Mesothelial cell of epicardium (in vitro differentiated cells): ENCODE measurements around the gene GBF1. TPM values are rescaled to one million over a fixed set of nuclear protein-coding genes. Genes with fewer than 3 reads are reported as not detected.

Source experiments
- DNase-seq, 2 experiments: peaks; one replicate each; pipeline ENCODE4 v3.0.0; 2021; ENCODE audit warnings: low spot score in 2 of 2; ENCODE audit not compliant: unreplicated experiment in 2 of 2
- H3K27ac Mint-ChIP-seq: 2 replicates; pipeline ENCODE4 v1.8.0; 2021; ENCODE audit warnings: mixed read lengths
- H3K27me3 Mint-ChIP-seq: 2 replicates; pipeline ENCODE4 v1.8.0; 2021; ENCODE audit warnings: low read depth, mixed read lengths
- H3K36me3 Mint-ChIP-seq: 2 replicates; pipeline ENCODE4 v1.8.0; 2021; ENCODE audit warnings: mixed read lengths
- H3K4me1 Mint-ChIP-seq: 2 replicates; pipeline ENCODE4 v1.8.0; 2021; ENCODE audit warnings: mixed read lengths
- H3K4me3 Mint-ChIP-seq: 2 replicates; pipeline ENCODE4 v1.8.0; 2021; ENCODE audit warnings: mild to moderate bottlenecking, moderate library complexity, mixed read lengths
- H3K9me3 Mint-ChIP-seq: 2 replicates; pipeline ENCODE4 v1.8.0; 2021; ENCODE audit warnings: mixed read lengths
- total RNA-seq: library from RNA; stranded (reverse); gene quantifications from 3 replicates; pipeline ENCODE4 v1.2.1, GENCODE V29; 2021
- TF ChIP-seq, protein P1 (sequence below): fragments of 200-600 bp; sonication (generic); IDR thresholded peaks from one replicate; pipeline ENCODE4 v1.5.0; 2021; ENCODE audit warnings: antibody characterized with exemption; ENCODE audit not compliant: unreplicated experiment

GBF1 gene
- total RNA-seq, 1 donor from 2014 or later: 51.1 TPM

- peaks cover 10% of the 10 kb centered on the region for H3K4me1 Mint-ChIP-seq
- no peak overlapping the region for H3K27ac Mint-ChIP-seq
- H3K4me3 Mint-ChIP-seq: peak overlapping the region; percentile 52
- peak in 1 of 2 experiments; percentile 55 for DNase-seq
- TF ChIP-seq, protein P1, sequence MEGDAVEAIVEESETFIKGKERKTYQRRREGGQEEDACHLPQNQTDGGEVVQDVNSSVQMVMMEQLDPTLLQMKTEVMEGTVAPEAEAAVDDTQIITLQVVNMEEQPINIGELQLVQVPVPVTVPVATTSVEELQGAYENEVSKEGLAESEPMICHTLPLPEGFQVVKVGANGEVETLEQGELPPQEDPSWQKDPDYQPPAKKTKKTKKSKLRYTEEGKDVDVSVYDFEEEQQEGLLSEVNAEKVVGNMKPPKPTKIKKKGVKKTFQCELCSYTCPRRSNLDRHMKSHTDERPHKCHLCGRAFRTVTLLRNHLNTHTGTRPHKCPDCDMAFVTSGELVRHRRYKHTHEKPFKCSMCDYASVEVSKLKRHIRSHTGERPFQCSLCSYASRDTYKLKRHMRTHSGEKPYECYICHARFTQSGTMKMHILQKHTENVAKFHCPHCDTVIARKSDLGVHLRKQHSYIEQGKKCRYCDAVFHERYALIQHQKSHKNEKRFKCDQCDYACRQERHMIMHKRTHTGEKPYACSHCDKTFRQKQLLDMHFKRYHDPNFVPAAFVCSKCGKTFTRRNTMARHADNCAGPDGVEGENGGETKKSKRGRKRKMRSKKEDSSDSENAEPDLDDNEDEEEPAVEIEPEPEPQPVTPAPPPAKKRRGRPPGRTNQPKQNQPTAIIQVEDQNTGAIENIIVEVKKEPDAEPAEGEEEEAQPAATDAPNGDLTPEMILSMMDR: no peak
- H3K36me3 Mint-ChIP-seq: no peaks in the 10 kb centered on the region
- H3K27me3 Mint-ChIP-seq: peaks cover 97% of the 10 kb centered on the region
- no peaks in the 10 kb centered on the region for H3K9me3 Mint-ChIP-seq
These were observed 14.4 kb upstream of the GBF1 start for GRCh38 chr10:102230861-102231356.

GRCh38 chr10:102231357-102232318 lies 13.7 kb upstream of the GBF1 start:
- Mint-ChIP-seq H3K27ac (no peak overlapping the region), H3K27me3 (peaks cover 97% of the 10 kb centered on the region), H3K4me1 (peaks cover 6% of the 10 kb centered on the region), H3K9me3 (no peaks in the 10 kb centered on the region), H3K4me3 (peak overlapping the region; percentile 52), H3K36me3 (no peaks in the 10 kb centered on the region)
- TF ChIP-seq, protein P1: peak; percentile 69
- peak in 1 of 2 experiments; percentile 47 for DNase-seq

- no peak for DNase-seq
- H3K36me3 Mint-ChIP-seq: no peaks in the 10 kb centered on the region
- H3K9me3 Mint-ChIP-seq: no peaks in the 10 kb centered on the region
- TF ChIP-seq, protein P1: no peak
- H3K27me3 Mint-ChIP-seq: peaks cover 96% of the 10 kb centered on the region
- peaks cover 6% of the 10 kb centered on the region for H3K4me1 Mint-ChIP-seq
- H3K4me3 Mint-ChIP-seq: no peak overlapping the region
- H3K27ac Mint-ChIP-seq: no peak overlapping the region
These were observed 11.3 kb upstream of the GBF1 start for GRCh38 chr10:102233997-102234396.

DNA sequence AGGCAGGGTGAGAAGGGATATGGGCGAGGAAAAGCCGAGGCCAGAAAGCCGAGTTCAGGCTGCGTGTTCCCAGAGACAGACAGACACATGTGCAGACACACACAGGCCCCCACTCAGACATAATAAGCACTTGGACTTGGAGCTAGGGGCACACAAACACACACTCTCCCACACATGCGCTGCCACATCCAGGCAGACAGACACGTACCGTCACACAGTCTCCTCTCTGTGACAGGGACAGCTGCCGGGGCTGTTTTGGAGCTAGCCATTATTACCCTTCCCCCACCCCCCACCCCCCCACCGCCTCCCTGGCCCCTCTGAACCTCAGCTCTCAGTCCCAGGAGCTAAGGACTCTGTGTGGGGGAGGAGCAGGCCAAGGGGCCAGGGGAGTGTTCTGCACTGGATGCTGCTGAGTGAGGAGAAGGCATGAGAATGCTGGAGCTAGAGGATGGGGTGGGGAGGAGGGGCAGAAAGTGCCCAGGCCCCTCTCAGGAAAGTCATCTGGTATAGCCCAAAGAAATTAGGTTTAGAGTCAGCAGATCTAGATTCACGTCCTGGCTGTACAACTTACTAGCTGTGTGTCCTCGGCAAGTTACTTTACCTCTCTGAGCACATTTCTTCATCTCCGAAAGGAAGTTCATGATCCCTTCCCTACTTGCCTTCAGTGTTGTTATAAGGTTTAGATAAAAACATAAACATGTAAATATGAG lies 10.3 kb upstream of the GBF1 start:
- peaks cover 2% of the 10 kb centered on the region for H3K4me1 Mint-ChIP-seq
- TF ChIP-seq, protein P1: no peak
- no peak for DNase-seq
- H3K27me3 Mint-ChIP-seq: peaks cover 96% of the 10 kb centered on the region
- no peak overlapping the region for H3K4me3 Mint-ChIP-seq
- no peaks in the 10 kb centered on the region for H3K9me3 Mint-ChIP-seq
- H3K27ac Mint-ChIP-seq: no peak overlapping the region
- no peaks in the 10 kb centered on the region for H3K36me3 Mint-ChIP-seq

DNA sequence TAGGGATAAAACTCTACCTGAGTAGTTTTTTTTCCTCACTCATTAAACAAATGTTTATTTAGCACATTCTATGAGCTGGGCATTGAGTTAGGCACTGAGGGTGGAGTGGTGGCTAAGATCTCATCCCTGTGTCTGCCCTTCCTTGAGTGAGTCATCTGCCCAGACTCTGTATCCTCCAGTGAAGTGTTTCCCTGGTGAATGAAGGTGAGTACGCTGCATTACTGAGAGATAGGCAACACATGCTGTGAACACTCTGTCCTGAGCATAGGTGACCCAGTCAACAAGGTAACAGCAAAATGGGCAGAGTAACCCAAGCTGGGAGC lies 9.8 kb upstream of the GBF1 start:
- H3K4me1 Mint-ChIP-seq: peaks cover 3% of the 10 kb centered on the region
- no peaks in the 10 kb centered on the region for H3K9me3 Mint-ChIP-seq
- no peak overlapping the region for H3K4me3 Mint-ChIP-seq
- peaks cover 96% of the 10 kb centered on the region for H3K27me3 Mint-ChIP-seq
- TF ChIP-seq, protein P1: no peak
- H3K27ac Mint-ChIP-seq: no peak overlapping the region
- DNase-seq: no peak
- H3K36me3 Mint-ChIP-seq: no peaks in the 10 kb centered on the region
